ENCODE measurements around the gene C1orf226.

Gene C1orf226

GRCh38 chr1:162365284-162366020 lies 16.1 kb upstream of the C1orf226 start:
- no peak for DNase-seq (ENCODE audit: low read depth)
- no peak for TF ChIP-seq CTCF (conservative IDR thresholded peaks at IDR 0.05; ENCODE audit: low read depth, low read length)
- H3K4me3 ChIP-seq (ENCODE audit: low read depth, low read length) = no peak overlapping the region

- no peak for DNase-seq (ENCODE audit: low read depth)
- no peak overlapping the region for H3K4me3 ChIP-seq (ENCODE audit: low read depth, low read length)
- no peak for TF ChIP-seq CTCF (conservative IDR thresholded peaks at IDR 0.05; ENCODE audit: low read depth, low read length)
These were observed 15.4 kb upstream of the C1orf226 start for GRCh38 chr1:162366149-162366548.

- TF ChIP-seq CTCF (conservative IDR thresholded peaks at IDR 0.05; ENCODE audit: low read depth, low read length) = no peak
- DNase-seq (ENCODE audit: low read depth) = no peak
- peak overlapping the region; percentile 47 for H3K4me3 ChIP-seq (ENCODE audit: low read depth, low read length)
These were observed 14.9 kb upstream of the C1orf226 start for GRCh38 chr1:162366671-162367070.

GRCh38 chr1:162367073-162367472 lies 14.5 kb upstream of the C1orf226 start:
- TF ChIP-seq CTCF (conservative IDR thresholded peaks at IDR 0.05; ENCODE audit: low read depth, low read length) = no peak
- H3K4me3 ChIP-seq (ENCODE audit: low read depth, low read length) = peak overlapping the region; percentile 47
- DNase-seq (ENCODE audit: low read depth) = no peak

GRCh38 chr1:162367772-162368171 lies 13.8 kb upstream of the C1orf226 start:
- DNase-seq (ENCODE audit: low read depth) = no peak
- TF ChIP-seq CTCF (conservative IDR thresholded peaks at IDR 0.05; ENCODE audit: low read depth, low read length) = no peak
- no peak overlapping the region for H3K4me3 ChIP-seq (ENCODE audit: low read depth, low read length)

GRCh38 chr1:162368451-162368850 lies 13.1 kb upstream of the C1orf226 start:
- TF ChIP-seq CTCF (conservative IDR thresholded peaks at IDR 0.05; ENCODE audit: low read depth, low read length) = no peak
- no peak overlapping the region for H3K4me3 ChIP-seq (ENCODE audit: low read depth, low read length)
- DNase-seq (ENCODE audit: low read depth) = no peak

- TF ChIP-seq CTCF (conservative IDR thresholded peaks at IDR 0.05; ENCODE audit: low read depth, low read length) = no peak
- DNase-seq (ENCODE audit: low read depth) = no peak
- H3K4me3 ChIP-seq (ENCODE audit: low read depth, low read length) = no peak overlapping the region
These were observed 12.0 kb upstream of the C1orf226 start for GRCh38 chr1:162369571-162369970.
